BLaER1 (cell line): ENCODE results near the gene TRAPPC2L.

Experiments
- H3K27ac ChIP-seq: shearing (Covaris generic); formaldehyde crosslinking; 2 replicates; pipeline ENCODE4 v1.8.1; 2022
- H3K27me3 ChIP-seq: shearing (Covaris generic); formaldehyde crosslinking; 2 replicates; pipeline ENCODE4 v1.8.1; 2022
- H3K36me3 ChIP-seq: shearing (Covaris generic); formaldehyde crosslinking; 2 replicates; pipeline ENCODE4 v1.8.1; 2022
- H3K4me1 ChIP-seq: shearing (Covaris generic); formaldehyde crosslinking; 2 replicates; pipeline ENCODE4 v1.8.1; 2022
- H3K4me2 ChIP-seq: shearing (Covaris generic); formaldehyde crosslinking; 2 replicates; pipeline ENCODE4 v1.8.1; 2022
- H3K4me3 ChIP-seq: shearing (Covaris generic); formaldehyde crosslinking; 2 replicates; pipeline ENCODE4 v1.8.1; 2022
- H3K9ac ChIP-seq: shearing (Covaris generic); formaldehyde crosslinking; 2 replicates; pipeline ENCODE4 v1.8.1; 2022
- H3K9me3 ChIP-seq: shearing (Covaris generic); formaldehyde crosslinking; 2 replicates; pipeline ENCODE4 v1.8.1; 2022
- H4K20me1 ChIP-seq: shearing (Covaris generic); formaldehyde crosslinking; 2 replicates; pipeline ENCODE4 v1.8.1; 2022
- Cebpa-rat ChIP-seq: shearing (Covaris generic); IDR thresholded peaks from 2 replicates; pipeline ENCODE4 v1.8.1; 2022

TRAPPC2L gene

DNA sequence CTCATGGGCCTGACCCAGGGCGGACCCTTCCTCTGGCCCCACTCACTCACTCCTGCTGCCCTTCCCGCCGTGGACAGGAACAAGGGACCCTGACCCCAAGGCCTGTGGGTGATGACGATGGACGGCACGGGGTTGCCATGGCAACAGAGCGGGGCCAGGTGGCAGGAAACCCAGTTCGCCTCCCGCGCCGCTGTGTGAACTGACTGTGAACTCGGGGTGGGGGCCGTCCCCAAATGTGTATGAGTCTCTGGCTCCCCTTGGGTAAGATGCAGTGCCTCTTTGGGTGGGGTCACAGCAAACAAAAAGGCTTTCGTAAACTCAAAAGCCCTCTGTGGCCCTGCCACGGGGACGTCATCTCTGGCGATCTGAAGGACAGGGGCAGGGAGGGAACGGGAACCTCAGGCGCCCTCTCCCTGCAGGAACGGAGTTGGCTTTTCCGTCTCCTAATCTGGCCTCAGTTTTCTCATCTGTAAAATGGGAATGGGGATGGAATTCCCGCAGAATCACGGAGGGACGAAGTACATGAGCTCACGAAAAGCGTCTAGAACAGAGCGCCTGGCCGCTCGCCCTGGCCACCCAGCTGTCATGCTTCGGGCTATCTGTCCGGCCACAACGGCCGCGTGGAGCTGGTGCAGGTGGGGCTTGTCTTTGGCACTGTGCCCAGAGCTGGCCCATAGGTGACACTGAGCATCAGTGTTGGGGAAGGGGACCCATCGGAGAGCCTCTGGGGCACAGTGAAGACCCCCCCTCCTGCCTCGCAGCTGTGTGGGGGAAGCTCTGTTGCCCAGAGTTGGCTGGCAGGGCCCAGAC lies 54.4 kb downstream of the TRAPPC2L start:
- peak overlapping the region; percentile 90 for H3K4me2 ChIP-seq

DNA sequence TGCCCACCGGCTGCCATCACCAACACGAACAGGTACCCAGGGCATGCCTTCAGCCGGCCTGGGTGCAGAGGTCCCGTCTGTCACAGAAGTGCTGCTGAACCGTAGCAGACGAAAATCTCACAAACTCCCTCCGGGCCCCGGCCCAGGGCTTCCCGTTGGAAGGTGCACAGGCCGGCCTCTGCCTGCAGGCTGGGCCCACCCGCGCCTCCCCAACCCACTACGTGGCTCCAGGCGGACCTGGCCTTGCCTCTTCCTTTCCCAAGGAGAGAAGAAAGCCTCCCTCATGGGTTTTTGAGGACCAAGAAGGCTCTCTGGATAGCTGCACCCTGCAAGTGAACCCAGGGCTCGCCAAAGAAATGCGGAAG lies 55.0 kb downstream of the TRAPPC2L start:
- H4K20me1 ChIP-seq: peaks cover 92% of the 10 kb centered on the region

More for the DNA sequence above, 54.4 kb downstream of the TRAPPC2L start:
- no peaks in the 10 kb centered on the region for H3K9me3 ChIP-seq
- H4K20me1 ChIP-seq: peaks cover 92% of the 10 kb centered on the region
- no peak overlapping the region for H3K4me3 ChIP-seq
- peaks cover 36% of the 10 kb centered on the region for H3K36me3 ChIP-seq
- no peak for TF ChIP-seq Cebpa-rat
- H3K4me1 ChIP-seq: peaks cover 92% of the 10 kb centered on the region
- no peaks in the 10 kb centered on the region for H3K27me3 ChIP-seq
- H3K9ac ChIP-seq: peak overlapping the region; percentile 32; the same call in 1 of the 2 replicates
- peak overlapping the region; percentile 39 for H3K27ac ChIP-seq

More for the DNA sequence above, 55.0 kb downstream of the TRAPPC2L start:
- Histone ChIP-seq H3K4me1 (peaks cover 92% of the 10 kb centered on the region), H3K27me3 (no peaks in the 10 kb centered on the region), H3K4me3 (no peak overlapping the region), H3K36me3 (peaks cover 36% of the 10 kb centered on the region), H3K27ac (peak overlapping the region; percentile 39), H3K9ac (peak overlapping the region; percentile 32), H3K9me3 (no peaks in the 10 kb centered on the region), H3K4me2 (peak overlapping the region; percentile 90)
- no peak for TF ChIP-seq Cebpa-rat
